Smooth muscle cell (in vitro differentiated cells): ENCODE measurements around the gene CMTR1. TPM values are rescaled to one million over a fixed set of nuclear protein-coding genes. Genes with fewer than 3 reads are reported as not detected.

ENCODE experiments used
- DNase-seq: peaks from one replicate; lab custom pipeline; 2025; ENCODE audit not compliant: unreplicated experiment; lab: John Stamatoyannopoulos, UW
- H2AFZ ChIP-seq: fragments of 200-600 bp; sonication (generic); 2 replicates; pipeline ENCODE4 v1.6.0; 2016; ENCODE audit warnings: antibody characterized with exemption, low read depth, mild to moderate bottlenecking
- H3F3A ChIP-seq: fragments of 200-600 bp; sonication (generic); 2 replicates; pipeline ENCODE4 v1.6.0; 2017; ENCODE audit warnings: antibody characterized with exemption, low read depth
- H3K27ac ChIP-seq: fragments of 200-600 bp; sonication (generic); 2 replicates; pipeline ENCODE4 v1.5.1; 2016; ENCODE audit warnings: low read depth, mild to moderate bottlenecking
- H3K27me3 ChIP-seq: fragments of 200-600 bp; sonication (generic); 2 replicates; pipeline ENCODE4 v1.6.1; 2016; ENCODE audit warnings: low read depth, mild to moderate bottlenecking
- H3K36me3 ChIP-seq: fragments of 200-600 bp; sonication (generic); 2 replicates; pipeline ENCODE4 v1.5.1; 2016; ENCODE audit warnings: low read depth
- H3K4me1 ChIP-seq: fragments of 200-600 bp; sonication (generic); 2 replicates; pipeline ENCODE4 v1.5.1; 2016; ENCODE audit warnings: low read depth
- H3K4me2 ChIP-seq: fragments of 200-600 bp; sonication (generic); 2 replicates; pipeline ENCODE4 v1.6.0; 2016; ENCODE audit warnings: mild to moderate bottlenecking
- H3K4me3 ChIP-seq: fragments of 200-600 bp; sonication (generic); 2 replicates; pipeline ENCODE4 v1.5.1; 2016; ENCODE audit warnings: mild to moderate bottlenecking
- H3K79me2 ChIP-seq: fragments of 200-600 bp; sonication (generic); 2 replicates; pipeline ENCODE4 v1.6.0; 2016; ENCODE audit warnings: low read depth, mild to moderate bottlenecking
- H3K9ac ChIP-seq: fragments of 200-600 bp; sonication (generic); 2 replicates; pipeline ENCODE4 v1.6.0; 2016; ENCODE audit warnings: low read depth
- H3K9me3 ChIP-seq: fragments of 200-600 bp; sonication (generic); replicated peaks from 2 replicates; pipeline ENCODE4 v1.5.1; 2016; ENCODE audit warnings: low read depth
- H4K20me1 ChIP-seq: fragments of 200-600 bp; sonication (generic); 2 replicates; pipeline ENCODE4 v1.6.0; 2016; ENCODE audit warnings: low read depth
- CTCF ChIP-seq: fragments of 200-600 bp; sonication (generic); IDR thresholded peaks from 2 replicates; pipeline ENCODE4 v1.5.1; 2017; ENCODE audit warnings: borderline replicate concordance, mild to moderate bottlenecking, antibody characterized with exemption; ENCODE audit not compliant: insufficient read depth, poor library complexity, severe bottlenecking
- WGBS: methylation state at CpG from one replicate; pipeline ENCODE4 v1.1.7; 2016; ENCODE audit warnings: low lambda C conversion rate; 5-methylcytosine and 5-hydroxymethylcytosine counted together
- polyA plus RNA-seq: library from polyadenylated mRNA; unstranded; fragments of >200 nt; fragmentation: Nextera tagmentation; extraction: Ambion mirVana; gene quantifications from 2 replicates; pipeline ENCODE4 v1.2.1, GENCODE V29; 2016
- total RNA-seq: library from RNA; depleted of rRNA; stranded (reverse); fragments of >200 nt; gene quantifications from 2 replicates; pipeline ENCODE4 v1.2.3, GENCODE V29; 2014

Gene CMTR1
- total and polyA plus RNA-seq, 2 experiments from 2014 or later = 19.3 to 20.0 TPM

- Histone ChIP-seq H3K27me3 (peaks cover 3% of the 10 kb centered on the region), H3K27ac (no peak overlapping the region), H3K4me3 (no peak overlapping the region), H4K20me1 (no peaks in the 10 kb centered on the region), H3K9ac (no peak overlapping the region), H3K79me2 (no peaks in the 10 kb centered on the region), H3F3A (no peaks in the 10 kb centered on the region), H3K4me2 (no peak overlapping the region), H2AFZ (no peak overlapping the region), H3K36me3 (no peaks in the 10 kb centered on the region), H3K4me1 (peaks cover 8% of the 10 kb centered on the region), H3K9me3 (no peaks in the 10 kb centered on the region)
- no peak for DNase-seq
- TF ChIP-seq CTCF = no peak
- WGBS = 85% methylated on average over 7 of the region's 7 CpGs
Measured at GRCh38 chr6:37503309-37503965, 70.4 kb downstream of the CMTR1 start.

- whole genome bisulfite sequencing = 90% methylated on average over 2 of the region's 2 CpGs
- Histone ChIP-seq H4K20me1 (no peaks in the 10 kb centered on the region), H3K27ac (no peak overlapping the region), H3K4me1 (peaks cover 4% of the 10 kb centered on the region), H3K4me2 (no peak overlapping the region), H3K9ac (no peak overlapping the region), H3K9me3 (no peaks in the 10 kb centered on the region), H3K36me3 (no peaks in the 10 kb centered on the region), H3K27me3 (peaks cover 3% of the 10 kb centered on the region), H2AFZ (no peak overlapping the region), H3F3A (no peaks in the 10 kb centered on the region), H3K4me3 (no peak overlapping the region), H3K79me2 (no peaks in the 10 kb centered on the region)
- DNase-seq = no peak
- TF ChIP-seq CTCF = no peak
Measured at GRCh38 chr6:37504024-37504423, 71.0 kb downstream of the CMTR1 start.

- H3K27ac ChIP-seq = no peak overlapping the region
- H3K79me2 ChIP-seq = no peaks in the 10 kb centered on the region
- H3K9ac ChIP-seq = no peak overlapping the region
- no peak for DNase-seq
- TF ChIP-seq CTCF = no peak
- 95% methylated on average over 4 of the region's 4 CpGs for WGBS
- H3K27me3 ChIP-seq = peaks cover 16% of the 10 kb centered on the region
- no peak overlapping the region for H3K4me3 ChIP-seq
- H3F3A ChIP-seq = no peaks in the 10 kb centered on the region
- H3K4me1 ChIP-seq = no peaks in the 10 kb centered on the region
- H3K36me3 ChIP-seq = no peaks in the 10 kb centered on the region
- no peaks in the 10 kb centered on the region for H4K20me1 ChIP-seq
- no peak overlapping the region for H2AFZ ChIP-seq
- no peak overlapping the region for H3K4me2 ChIP-seq
- no peaks in the 10 kb centered on the region for H3K9me3 ChIP-seq
Measured at GRCh38 chr6:37506479-37506878, 73.5 kb downstream of the CMTR1 start.

GRCh38 chr6:37507077-37507476, 74.1 kb downstream of the CMTR1 start:
- H3F3A ChIP-seq = no peaks in the 10 kb centered on the region
- no peaks in the 10 kb centered on the region for H3K4me1 ChIP-seq
- no peak overlapping the region for H3K4me2 ChIP-seq
- H2AFZ ChIP-seq = no peak overlapping the region
- no peak for TF ChIP-seq CTCF
- WGBS = 85% methylated on average over 5 of the region's 5 CpGs
- no peaks in the 10 kb centered on the region for H3K79me2 ChIP-seq
- DNase-seq = no peak
- H3K27me3 ChIP-seq = peaks cover 22% of the 10 kb centered on the region
- H4K20me1 ChIP-seq = no peaks in the 10 kb centered on the region
- no peaks in the 10 kb centered on the region for H3K9me3 ChIP-seq
- no peaks in the 10 kb centered on the region for H3K36me3 ChIP-seq
- H3K27ac ChIP-seq = no peak overlapping the region
- no peak overlapping the region for H3K4me3 ChIP-seq
- H3K9ac ChIP-seq = no peak overlapping the region
